OCI-LY1 (cell line): ENCODE results near the gene CNTN1.

Experiments
- H2AFZ ChIP-seq: fragments of 200-600 bp; sonication (generic), shearing (Covaris generic); 2 replicates; pipeline ENCODE4 v1.6.0; 2014; ENCODE audit warnings: antibody characterized with exemption, mild to moderate bottlenecking, low read length
- H3F3A ChIP-seq: fragments of 200-600 bp; sonication (generic), shearing (Covaris generic); 2 replicates; pipeline ENCODE4 v1.6.0; 2014; ENCODE audit warnings: mild to moderate bottlenecking, antibody characterized with exemption, low read length, moderate library complexity; ENCODE audit not compliant: insufficient read depth
- H3K27ac ChIP-seq: fragments of 200-600 bp; sonication (generic); 2 replicates; pipeline ENCODE4 v1.5.1; 2014; ENCODE audit warnings: low read length, mixed run types, mild to moderate bottlenecking, low read depth; ENCODE audit not compliant: poor library complexity, severe bottlenecking
- H3K27me3 ChIP-seq: fragments of 200-600 bp; sonication (generic); 2 replicates; pipeline ENCODE4 v1.6.0; 2014; ENCODE audit warnings: antibody characterized with exemption, mild to moderate bottlenecking, low read length, moderate library complexity; ENCODE audit not compliant: insufficient read depth
- H3K36me3 ChIP-seq: fragments of 200-600 bp; sonication (generic); 2 replicates; pipeline ENCODE4 v1.6.1; 2014; ENCODE audit warnings: mild to moderate bottlenecking, antibody characterized with exemption, low read length, moderate library complexity, mixed read lengths; ENCODE audit not compliant: insufficient read depth
- H3K4me1 ChIP-seq: fragments of 200-600 bp; sonication (generic); 2 replicates; pipeline ENCODE4 v1.5.1; 2014; ENCODE audit warnings: mild to moderate bottlenecking, low read length, moderate library complexity; ENCODE audit not compliant: insufficient read depth, severe bottlenecking
- H3K4me2 ChIP-seq: fragments of 200-600 bp; sonication (generic), shearing (Covaris generic); 2 replicates; pipeline ENCODE4 v1.6.1; 2014; ENCODE audit warnings: low read length
- H3K4me3 ChIP-seq: fragments of 200-600 bp; sonication (generic); 2 replicates; pipeline ENCODE4 v1.5.1; 2014; ENCODE audit warnings: low read length, low read depth, mild to moderate bottlenecking, mixed read lengths; ENCODE audit not compliant: poor library complexity, severe bottlenecking
- H3K79me2 ChIP-seq: fragments of 200-600 bp; shearing (Covaris generic); 2 replicates; pipeline ENCODE4 v1.6.1; 2016; ENCODE audit warnings: mixed run types, low read length, mixed read lengths; ENCODE audit not compliant: insufficient read depth
- H3K9ac ChIP-seq: fragments of 200-600 bp; sonication (generic), shearing (Covaris generic); 2 replicates; pipeline ENCODE4 v1.6.1; 2014; ENCODE audit warnings: mild to moderate bottlenecking, low read length, mixed read lengths
- H3K9me2 ChIP-seq: fragments of 200-600 bp; sonication (generic), shearing (Covaris generic); 2 replicates; pipeline ENCODE4 v1.6.1; 2014; ENCODE audit warnings: low read depth, mild to moderate bottlenecking, low read length, mixed read lengths
- H3K9me3 ChIP-seq: fragments of 200-600 bp; shearing (Covaris generic); 2 replicates; pipeline ENCODE4 v1.6.1; 2014; ENCODE audit warnings: low read length, mixed read lengths
- H4K20me1 ChIP-seq: fragments of 200-600 bp; sonication (generic), shearing (Covaris generic); 2 replicates; pipeline ENCODE4 v1.6.0; 2016; ENCODE audit warnings: mild to moderate bottlenecking, low read length; ENCODE audit not compliant: insufficient read depth
- EZH2 ChIP-seq: fragments of 200-600 bp; sonication (generic), shearing (Covaris generic); IDR thresholded peaks from 2 replicates; pipeline ENCODE4 v1.8.0; 2017; ENCODE audit warnings: borderline replicate concordance, mixed run types, mild to moderate bottlenecking, antibody characterized with exemption, low read length, moderate library complexity, mixed read lengths
- TF ChIP-seq, protein P1 (sequence below): fragments of 200-600 bp; sonication (generic), shearing (Covaris generic); IDR thresholded peaks from 2 replicates; pipeline ENCODE4 v1.5.1; 2017; ENCODE audit warnings: mild to moderate bottlenecking, antibody characterized with exemption, low read length, moderate library complexity, mixed read lengths

CNTN1 gene

DNA sequence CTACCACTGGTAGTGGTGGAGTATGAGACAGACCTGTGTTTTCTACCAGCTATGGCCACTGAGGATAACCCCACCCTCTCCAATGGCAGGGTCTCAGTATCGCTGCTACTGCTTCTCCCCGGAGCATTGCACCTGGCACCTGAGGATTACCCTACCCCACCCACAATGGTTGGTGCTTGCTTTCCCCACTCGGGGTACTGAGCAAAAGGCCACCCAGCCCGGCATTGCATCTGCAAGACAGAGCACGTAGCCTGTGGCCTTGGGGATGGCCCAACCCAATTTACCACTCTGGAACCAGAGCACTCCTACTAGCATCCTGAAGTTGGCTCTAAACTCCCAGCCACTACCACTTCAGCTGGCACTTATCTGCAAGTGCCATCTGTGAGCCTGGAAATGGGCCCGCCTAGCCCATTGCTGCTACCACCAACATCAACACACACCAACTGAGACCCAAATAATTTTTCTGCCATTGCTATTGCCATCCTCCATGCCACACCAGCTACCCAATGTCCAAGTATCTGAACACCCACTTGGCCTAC is 145.7 kb downstream of the CNTN1 start:
- Histone ChIP-seq H3K27me3 (no peaks in the 10 kb centered on the region), H3K36me3 (no peaks in the 10 kb centered on the region), H3K4me1 (no peaks in the 10 kb centered on the region), H3K79me2 (no peaks in the 10 kb centered on the region), H3K4me3 (no peak overlapping the region), H3K9ac (no peak overlapping the region), H3K9me2 (no peaks in the 10 kb centered on the region), H2AFZ (no peak overlapping the region), H3K4me2 (no peak overlapping the region), H3K9me3 (no peaks in the 10 kb centered on the region), H4K20me1 (no peaks in the 10 kb centered on the region), H3K27ac (no peak overlapping the region), H3F3A (no peaks in the 10 kb centered on the region)
- TF ChIP-seq, protein P1, sequence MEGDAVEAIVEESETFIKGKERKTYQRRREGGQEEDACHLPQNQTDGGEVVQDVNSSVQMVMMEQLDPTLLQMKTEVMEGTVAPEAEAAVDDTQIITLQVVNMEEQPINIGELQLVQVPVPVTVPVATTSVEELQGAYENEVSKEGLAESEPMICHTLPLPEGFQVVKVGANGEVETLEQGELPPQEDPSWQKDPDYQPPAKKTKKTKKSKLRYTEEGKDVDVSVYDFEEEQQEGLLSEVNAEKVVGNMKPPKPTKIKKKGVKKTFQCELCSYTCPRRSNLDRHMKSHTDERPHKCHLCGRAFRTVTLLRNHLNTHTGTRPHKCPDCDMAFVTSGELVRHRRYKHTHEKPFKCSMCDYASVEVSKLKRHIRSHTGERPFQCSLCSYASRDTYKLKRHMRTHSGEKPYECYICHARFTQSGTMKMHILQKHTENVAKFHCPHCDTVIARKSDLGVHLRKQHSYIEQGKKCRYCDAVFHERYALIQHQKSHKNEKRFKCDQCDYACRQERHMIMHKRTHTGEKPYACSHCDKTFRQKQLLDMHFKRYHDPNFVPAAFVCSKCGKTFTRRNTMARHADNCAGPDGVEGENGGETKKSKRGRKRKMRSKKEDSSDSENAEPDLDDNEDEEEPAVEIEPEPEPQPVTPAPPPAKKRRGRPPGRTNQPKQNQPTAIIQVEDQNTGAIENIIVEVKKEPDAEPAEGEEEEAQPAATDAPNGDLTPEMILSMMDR, result no peak
- TF ChIP-seq EZH2, result no peak

DNA sequence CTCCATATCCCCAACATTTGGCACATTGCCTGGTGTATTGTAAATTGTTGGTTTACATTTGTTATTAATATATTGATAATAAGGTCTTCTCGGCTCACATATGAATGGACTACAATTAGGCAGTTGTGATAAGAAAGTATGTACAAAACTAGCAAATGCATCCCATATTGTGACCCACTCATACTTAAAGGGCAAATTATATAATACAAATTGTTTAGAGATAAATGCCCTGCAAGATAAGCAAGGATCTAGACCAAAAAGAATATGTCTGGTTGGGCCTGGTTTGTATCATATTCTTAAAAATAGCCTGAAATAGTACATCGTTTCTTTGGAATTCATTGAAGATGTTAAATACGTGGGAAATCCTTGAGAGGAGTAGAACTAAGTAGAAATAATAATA is 151.3 kb downstream of the CNTN1 start:
- Histone ChIP-seq H3K79me2 (no peaks in the 10 kb centered on the region), H3K27me3 (no peaks in the 10 kb centered on the region), H3K9me3 (no peaks in the 10 kb centered on the region), H3K4me2 (no peak overlapping the region), H3F3A (no peaks in the 10 kb centered on the region), H4K20me1 (no peaks in the 10 kb centered on the region), H3K36me3 (no peaks in the 10 kb centered on the region), H3K4me1 (no peaks in the 10 kb centered on the region), H3K9ac (no peak overlapping the region), H3K27ac (no peak overlapping the region), H2AFZ (no peak overlapping the region), H3K9me2 (no peaks in the 10 kb centered on the region), H3K4me3 (no peak overlapping the region)
- no peak for TF ChIP-seq EZH2
- TF ChIP-seq, protein P1, result no peak

DNA sequence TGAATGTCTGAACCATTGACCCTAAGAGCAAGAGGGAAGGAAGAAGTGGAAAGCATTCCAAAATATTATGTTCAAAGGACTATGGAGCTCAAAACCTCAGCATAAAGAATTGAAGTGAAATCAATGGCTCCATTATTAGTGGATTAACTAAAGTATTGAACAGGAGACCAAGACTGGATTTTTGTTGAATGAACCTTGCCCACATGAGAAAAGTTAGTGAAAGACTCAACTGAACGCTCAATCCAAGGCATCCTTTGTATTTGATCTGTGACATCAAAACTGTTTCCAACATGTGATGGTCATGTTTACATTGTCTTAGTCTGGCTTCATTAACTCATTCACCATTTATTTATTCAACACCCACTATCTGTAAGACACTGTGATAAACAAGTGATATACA is 161.0 kb downstream of the CNTN1 start:
- TF ChIP-seq, protein P1, result no peak
- no peak for TF ChIP-seq EZH2
- H3K27me3 ChIP-seq, result no peaks in the 10 kb centered on the region
- no peaks in the 10 kb centered on the region for H3K9me3 ChIP-seq
- H3K4me2 ChIP-seq, result no peak overlapping the region
- H3K79me2 ChIP-seq, result no peaks in the 10 kb centered on the region
- H3K36me3 ChIP-seq, result no peaks in the 10 kb centered on the region
- H3F3A ChIP-seq, result no peaks in the 10 kb centered on the region
- H3K27ac ChIP-seq, result no peak overlapping the region
- no peaks in the 10 kb centered on the region for H3K9me2 ChIP-seq
- no peak overlapping the region for H3K4me3 ChIP-seq
- H3K4me1 ChIP-seq, result no peaks in the 10 kb centered on the region
- no peak overlapping the region for H2AFZ ChIP-seq
- H4K20me1 ChIP-seq, result no peaks in the 10 kb centered on the region
- H3K9ac ChIP-seq, result no peak overlapping the region
